NOMO-1 (cell line): ENCODE data around the gene CD48.
A peak's percentile ranks its signal among the peaks of the same experiment; 100 is the strongest.

Experiments used
- DNase-seq, 2 experiments: peaks; one replicate each; lab custom pipeline; 2025; ENCODE audit not compliant: unreplicated experiment in 2 of 2; lab: John Stamatoyannopoulos, UW

CD48 gene

DNA sequence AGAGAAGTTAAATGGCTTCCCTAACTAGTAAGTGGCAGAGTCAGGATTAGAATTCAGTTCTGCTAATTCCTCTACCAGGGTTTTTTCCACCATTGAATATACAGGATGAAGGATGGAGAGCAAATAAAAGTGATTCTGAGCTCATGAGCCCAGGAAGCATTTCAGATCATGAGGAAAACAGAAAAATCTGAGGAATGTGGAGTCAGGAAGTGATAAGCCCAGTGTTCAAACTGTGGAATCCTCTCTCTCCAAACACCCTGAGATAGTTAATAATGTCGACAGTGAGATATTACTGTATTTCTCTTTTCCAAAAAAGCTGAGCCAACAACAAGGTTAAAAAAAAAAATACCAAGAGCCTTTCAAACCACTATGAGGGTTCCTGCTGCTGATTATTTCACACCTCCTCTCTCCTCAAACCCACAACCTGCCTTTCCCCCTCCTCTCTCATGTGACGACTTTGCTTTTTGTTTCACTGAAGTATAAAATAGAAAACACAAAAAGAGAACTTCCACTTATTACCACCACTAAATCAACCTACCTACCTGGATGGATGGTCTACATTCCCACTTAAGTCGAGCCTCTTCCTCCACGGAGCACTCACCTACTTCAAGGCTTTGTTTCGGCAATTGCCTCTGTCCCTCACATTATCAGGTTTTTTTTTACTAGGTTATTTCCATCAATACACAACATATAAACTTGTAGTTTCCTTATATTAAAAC lies 73.6 kb downstream of the CD48 start:
- no peak for DNase-seq

DNA sequence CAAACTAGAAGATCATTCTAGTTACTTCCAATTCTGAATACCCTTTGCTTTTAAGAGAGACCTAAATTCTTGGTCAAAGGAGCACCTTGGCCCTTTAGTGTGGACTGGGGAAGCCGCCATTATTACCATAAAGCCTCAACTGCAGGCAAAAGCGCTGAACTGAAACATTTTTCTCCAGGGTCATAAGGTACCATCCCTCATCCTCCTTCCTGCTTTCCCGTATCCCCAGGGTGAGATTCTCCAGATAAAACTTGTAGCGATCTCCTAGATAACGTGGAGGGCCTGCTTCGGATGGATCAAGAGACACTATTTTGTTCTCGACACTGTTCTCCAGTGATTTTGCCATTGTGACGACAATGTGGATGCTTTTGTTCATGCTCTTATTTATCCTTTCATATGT lies 74.6 kb downstream of the CD48 start:
- no peak for DNase-seq

DNA sequence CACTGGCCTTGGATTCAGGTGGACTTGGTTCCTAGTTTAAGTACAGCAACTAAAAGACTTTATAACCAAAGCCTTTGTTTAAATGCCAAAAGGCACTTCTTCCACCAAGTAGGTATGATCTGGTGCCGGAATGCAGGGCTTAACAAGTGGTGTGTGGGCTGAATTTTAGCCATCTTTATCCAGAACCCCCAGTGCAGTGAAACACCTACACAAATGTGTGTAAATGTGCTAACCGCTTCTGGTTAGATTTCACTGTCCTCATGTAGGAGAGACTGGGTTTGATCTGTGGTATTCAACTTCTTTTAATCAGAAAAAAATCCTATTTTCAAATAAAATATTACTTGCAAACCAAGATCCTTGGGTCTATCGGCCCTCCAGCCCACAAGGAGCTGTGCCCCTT lies 75.1 kb downstream of the CD48 start:
- no peak for DNase-seq

DNA sequence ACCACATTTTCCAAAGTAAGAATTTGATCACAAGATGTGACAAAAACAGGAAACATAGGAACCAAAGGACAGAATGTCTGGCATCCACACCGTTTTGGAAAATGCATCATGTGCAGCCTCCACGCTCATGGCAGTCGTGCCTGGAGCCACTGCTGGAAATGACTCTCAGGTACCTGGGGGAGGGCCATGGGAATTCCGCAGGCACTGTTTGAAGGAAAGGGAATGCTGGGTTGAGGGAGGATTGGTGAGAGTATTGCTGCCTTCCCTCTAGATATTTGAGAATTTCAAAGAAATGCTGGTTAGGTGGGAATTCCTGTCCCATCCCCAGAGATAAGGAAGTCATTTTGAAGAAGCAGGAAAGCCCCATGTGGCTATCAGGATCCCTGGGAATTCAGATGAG lies 75.5 kb downstream of the CD48 start:
- no peak for DNase-seq

DNA sequence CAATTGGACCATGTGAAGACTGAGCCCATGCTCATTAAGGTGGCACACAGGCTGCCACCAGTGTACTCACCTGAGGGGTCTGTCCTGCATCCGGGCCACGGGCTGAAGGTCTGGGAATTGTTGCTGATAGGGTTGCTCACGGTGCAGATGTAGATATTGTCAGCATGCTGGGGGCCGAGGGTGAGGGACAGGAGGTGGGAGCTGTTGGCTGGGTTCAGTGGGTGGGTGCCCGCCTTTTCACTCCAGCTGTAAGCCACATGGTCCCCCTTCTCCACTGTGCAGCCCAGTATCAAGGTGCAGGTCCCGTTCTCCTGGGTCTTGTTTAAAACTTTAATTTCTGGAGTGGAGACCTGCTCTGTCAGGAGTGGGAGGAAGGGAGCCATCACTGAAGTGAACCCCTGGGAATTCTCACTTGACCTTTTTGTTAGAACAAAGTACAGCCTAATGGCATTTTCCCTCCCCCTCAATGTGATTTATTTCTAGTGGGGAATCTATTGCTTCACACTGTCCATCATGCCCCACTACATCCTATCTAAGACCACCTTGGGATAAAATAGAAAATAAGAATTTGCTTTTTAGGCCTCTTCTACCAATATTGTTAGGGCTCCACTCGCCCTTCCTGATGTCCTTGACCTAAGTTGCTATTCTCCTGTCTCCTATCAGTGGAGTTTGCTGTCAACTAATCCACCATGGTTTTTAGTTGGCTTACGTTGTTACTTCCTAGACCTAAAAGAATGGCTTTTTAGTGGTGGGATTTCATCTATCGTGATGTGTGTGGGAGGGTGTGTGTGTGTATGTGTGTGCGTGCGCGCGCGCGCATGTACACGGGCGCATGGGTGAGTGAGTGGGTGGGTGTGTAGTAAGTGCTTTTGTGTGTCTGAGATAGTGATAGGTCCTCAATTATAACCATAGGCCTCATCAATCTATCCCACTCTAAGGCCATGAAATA lies 76.8 kb downstream of the CD48 start:
- DNase-seq, result no peak

DNA sequence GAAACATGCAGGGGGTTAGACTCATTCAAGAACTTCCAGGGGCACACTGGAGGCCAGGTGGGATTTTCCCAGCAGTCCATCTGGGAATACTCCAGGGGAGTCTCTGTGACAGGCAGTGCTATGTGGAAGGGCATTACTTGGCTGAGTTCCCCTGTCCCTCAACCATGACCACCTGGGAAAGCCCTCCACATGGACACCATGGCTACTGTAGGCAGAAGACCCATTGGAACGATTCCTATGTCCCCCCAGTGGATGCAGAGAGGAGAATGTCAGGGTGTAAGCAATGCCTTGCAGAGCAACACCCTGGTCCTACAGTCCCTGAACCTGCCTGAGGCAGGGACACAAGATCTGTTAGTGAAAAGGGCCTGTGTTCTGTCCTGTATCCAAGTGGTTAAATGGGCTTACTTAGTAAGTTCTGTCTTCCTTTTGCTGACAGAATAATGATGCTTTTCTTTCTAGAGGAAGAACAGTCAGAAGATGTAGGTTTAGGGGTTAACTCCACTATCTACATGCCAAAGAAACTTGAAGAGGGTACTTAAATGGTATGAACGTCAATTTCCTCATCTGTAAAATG lies 78.2 kb downstream of the CD48 start:
- DNase-seq, result no peak

DNA sequence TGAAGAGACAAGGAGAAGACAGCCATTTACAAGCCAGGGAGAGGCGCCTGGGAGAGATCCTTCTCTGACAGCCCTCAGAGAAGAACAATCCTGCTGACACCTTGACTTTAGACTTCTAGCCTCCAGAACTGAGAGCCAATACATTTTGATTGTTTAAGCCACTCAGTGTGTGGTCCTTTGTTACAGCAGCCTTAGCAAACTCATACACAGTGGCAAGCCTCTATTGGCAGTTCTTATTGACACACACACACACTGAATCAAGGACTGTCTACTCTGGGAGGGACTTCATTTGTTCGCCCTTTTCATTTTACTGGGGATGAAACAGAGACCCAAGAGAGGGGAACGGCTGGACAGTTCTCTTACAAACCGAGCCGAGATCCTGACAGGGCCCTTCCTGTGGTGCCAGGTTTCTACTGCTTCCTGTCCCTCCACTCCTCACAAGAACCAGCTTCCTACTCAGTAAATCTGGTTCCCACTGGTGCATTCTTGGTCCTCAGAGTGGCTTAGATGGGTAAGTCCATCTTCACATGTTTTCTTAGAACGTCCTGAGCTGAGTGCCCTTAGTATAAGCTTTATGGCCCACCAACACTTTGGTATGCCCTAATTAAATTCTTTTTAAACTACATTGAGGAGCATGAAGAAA lies 79.5 kb downstream of the CD48 start:
- no peak for DNase-seq

DNA sequence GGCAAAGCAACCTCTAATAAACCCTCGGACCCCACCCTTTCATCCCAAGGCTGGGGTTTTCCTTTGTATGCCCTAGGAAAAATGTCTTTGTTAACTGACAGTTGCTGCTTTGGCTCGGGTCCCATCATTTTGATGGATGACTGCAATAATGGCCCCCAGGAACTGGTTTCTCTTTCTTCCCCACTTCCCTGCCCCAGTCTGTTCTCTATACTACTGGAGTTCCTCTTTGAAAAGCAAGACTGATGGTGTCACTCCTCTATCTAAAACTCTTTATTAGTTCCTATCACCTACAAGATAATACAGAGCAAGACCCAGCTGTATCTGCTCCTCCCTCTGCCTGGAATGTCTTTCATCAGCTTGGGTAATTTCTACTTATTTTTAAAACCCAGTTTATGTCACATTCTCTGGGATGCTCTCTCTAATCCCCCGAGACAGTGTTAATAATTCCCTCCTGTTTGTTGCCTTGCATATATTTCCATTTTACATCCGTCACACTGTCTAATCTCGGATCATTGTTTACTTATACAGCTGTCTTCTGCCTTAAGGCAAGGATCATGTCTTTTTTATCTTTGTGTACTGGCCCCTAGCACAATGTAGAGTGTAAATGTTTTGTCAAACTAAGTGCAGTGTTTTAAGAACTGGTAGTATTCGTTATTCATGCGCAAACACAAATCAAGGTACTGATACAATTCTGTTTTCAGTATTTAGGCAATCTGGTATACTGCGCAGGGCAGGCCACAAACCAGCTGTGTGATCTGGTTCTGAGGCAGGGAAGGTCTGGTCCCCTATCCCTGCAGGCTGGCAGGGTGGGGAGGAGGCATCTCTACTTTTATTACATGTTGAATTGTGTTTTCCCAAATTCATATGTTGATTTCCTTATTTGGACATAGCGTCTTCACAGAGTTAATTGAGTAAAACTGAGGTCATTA lies 80.8 kb downstream of the CD48 start:
- DNase-seq, result peak; percentile 16 to 52

DNA sequence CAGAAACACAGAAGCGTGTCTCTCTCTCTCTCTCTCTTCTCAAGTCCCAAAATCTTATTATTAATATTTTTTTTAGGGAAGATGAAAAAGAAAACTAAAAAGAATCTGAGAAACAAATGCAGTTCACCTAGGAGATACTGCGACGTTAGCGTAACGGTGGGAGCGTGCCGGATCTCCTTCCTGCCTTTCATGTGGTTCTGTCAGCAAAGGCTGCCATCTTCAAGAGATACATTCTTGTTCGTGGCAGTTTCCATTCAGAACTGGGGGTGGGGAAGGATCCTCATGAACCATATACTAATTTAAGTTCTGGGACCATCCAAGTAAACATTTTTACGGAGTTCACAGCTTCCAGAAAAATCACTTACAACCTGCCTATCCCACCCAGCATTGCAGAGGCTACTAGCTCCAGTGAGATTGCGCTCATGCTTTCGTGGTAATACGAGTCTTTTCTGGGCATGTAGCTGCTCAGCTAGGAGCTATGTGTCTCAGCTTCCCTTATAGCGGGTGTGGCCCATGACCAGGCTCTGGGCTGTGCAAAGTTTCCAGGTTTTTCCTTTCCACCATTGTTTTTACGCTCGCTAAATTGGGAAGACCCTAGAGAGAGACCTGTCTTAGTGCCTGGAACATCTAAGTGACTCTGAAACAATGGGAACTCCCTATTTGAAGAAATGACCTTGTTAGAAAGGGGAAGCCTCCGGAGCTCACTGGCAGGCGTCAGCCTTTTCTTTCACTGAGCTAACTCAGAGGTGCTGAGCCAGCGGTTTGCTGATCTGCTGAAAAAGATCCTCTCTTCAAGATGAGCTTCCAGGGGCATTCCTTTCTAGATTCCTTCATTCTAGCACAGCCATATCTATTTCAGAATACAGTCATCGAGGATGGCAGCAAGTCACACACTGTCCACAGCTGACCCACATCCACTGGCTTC lies 82.1 kb downstream of the CD48 start:
- DNase-seq, result peak; percentile 17 to 71

DNA sequence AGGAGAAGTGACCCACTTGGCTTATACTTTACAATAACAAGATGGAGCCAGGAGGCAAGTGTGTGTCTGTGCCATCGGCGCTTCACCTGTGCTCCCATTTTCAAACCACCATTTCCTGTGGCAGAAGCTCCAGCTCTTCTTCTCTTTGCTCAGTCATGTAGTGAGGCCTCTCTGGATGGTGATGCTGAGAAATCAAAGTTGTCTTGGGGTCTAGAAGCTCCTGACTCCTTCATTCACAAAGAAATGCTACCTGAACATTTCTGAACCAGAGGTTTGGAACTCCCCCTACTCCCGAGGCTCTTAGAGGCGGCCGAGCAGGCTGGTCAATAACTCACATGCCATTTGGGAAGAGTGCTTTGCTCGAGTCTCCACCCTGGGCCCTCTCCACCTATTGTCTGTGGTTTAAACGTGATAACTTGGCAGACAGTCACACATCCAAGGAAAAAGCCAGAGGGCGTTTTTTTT lies 82.8 kb downstream of the CD48 start:
- no peak for DNase-seq
